ENCODE data around the gene CYP1A2. TPM values are rescaled to one million over a fixed set of nuclear protein-coding genes. Genes with fewer than 3 reads are reported as not detected.
"Not testable (repeated sequence)": the region's sequence is repeated elsewhere in the genome, so short reads cannot be mapped to it uniquely, and the experiment has no call there.

Gene CYP1A2
- total RNA-seq, 1 donor = not detected

DNA sequence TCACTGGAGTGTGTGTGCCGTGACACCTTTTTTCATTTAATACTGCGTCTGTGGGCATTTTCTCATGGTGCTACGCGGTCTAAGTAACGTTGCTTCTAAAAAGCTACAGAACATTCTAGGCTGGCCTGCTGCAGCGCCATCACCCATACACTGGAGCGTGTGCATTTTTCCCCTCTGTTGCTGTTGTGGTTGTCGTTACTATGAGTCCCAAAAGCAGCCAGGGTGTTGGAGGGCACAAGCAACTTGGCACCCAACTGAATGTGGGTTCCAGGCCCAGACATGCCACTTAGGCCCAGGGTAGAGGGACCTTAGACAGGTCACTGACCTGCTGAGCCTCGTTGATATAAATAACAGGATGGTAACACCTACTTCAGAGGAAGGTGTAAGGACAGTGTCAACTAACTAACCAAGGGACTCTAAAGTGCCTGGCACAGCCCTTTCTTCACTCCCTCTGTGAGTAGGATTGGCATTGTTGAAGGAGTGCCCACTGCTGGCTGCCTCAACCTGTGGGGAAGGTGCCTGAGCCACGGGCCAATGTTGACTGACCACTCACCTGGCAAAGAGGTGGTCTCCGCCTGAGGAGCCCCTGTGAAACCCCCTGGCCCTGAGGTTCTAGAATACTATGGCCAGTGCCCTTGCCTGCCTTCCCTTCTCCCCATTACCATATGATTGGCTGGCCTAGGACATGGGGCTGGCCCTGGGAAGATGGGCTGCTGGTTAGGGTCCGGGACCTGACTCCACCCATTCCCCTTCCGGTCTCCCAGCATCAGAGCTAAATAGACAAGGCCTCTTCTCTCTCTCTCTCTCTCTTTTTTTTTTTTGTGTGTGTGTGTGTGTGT lies 36.8 kb downstream of the CYP1A2 start:
- no peak overlapping the region for H3K4me3 ChIP-seq (ENCODE audit: low read depth, low read length)
- TF ChIP-seq, protein P1, sequence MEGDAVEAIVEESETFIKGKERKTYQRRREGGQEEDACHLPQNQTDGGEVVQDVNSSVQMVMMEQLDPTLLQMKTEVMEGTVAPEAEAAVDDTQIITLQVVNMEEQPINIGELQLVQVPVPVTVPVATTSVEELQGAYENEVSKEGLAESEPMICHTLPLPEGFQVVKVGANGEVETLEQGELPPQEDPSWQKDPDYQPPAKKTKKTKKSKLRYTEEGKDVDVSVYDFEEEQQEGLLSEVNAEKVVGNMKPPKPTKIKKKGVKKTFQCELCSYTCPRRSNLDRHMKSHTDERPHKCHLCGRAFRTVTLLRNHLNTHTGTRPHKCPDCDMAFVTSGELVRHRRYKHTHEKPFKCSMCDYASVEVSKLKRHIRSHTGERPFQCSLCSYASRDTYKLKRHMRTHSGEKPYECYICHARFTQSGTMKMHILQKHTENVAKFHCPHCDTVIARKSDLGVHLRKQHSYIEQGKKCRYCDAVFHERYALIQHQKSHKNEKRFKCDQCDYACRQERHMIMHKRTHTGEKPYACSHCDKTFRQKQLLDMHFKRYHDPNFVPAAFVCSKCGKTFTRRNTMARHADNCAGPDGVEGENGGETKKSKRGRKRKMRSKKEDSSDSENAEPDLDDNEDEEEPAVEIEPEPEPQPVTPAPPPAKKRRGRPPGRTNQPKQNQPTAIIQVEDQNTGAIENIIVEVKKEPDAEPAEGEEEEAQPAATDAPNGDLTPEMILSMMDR (IDR thresholded peaks at IDR 0.05; ENCODE audit: insufficient read depth, low read depth, low read length) = no peak
- DNase-seq (ENCODE audit: low read depth) = no peak

DNA sequence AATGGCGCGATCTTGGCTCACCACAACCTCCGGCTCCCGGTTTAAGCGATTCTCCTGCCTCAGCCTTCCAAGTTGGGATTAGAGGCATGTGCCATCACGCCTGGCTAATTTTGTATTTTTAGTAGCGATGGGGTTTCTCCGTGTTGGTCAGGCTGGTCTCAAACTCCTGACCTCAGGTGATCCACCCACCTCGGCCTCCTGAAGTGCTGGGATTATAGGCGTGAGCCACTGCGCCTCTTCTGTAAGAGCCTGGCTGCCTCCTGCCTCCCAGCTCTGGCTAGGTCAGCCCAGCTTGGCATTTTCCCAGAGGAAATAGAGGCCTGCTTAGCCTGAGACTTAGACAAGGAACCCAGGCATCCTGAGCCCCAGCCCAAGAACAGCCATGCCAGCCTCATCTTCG lies 37.4 kb downstream of the CYP1A2 start:
- DNase-seq (ENCODE audit: low read depth); H3K4me3 ChIP-seq (ENCODE audit: low read depth, low read length): not testable (repeated sequence)

DNA sequence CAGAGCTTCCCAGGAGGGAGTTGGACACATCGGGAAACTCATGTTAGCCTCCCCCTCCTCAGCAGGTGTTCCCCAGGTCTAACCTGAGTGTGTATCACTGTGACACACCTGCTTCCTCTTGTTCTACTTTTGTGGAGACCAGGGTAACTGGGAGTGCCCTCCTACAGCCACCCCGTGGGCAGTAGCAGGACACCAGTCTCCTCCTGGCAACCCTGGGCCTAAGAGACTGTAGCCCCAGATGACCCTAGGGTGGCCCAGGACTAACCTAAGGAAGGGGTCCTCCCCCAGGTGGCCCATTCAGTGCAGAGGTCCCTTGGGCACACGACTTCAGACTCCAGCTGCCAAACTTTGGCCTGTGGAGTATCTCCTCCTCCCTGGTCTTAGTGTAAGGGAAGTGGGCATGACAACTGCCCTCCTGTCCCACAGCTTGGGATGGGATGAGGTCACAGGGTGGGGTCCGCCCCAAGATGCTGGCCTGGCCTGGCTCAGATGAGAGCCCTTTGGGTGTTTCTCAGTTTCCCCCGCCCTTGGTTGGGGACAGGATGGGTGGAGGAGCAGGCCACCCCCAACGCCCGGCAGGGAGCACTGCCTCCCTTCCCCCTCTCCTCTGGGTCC lies 38.0 kb downstream of the CYP1A2 start:
- DNase-seq (ENCODE audit: low read depth) = no peak
- H3K4me3 ChIP-seq (ENCODE audit: low read depth, low read length) = no peak overlapping the region
- TF ChIP-seq, protein P1 (IDR thresholded peaks at IDR 0.05; ENCODE audit: insufficient read depth, low read depth, low read length) = no peak

DNA sequence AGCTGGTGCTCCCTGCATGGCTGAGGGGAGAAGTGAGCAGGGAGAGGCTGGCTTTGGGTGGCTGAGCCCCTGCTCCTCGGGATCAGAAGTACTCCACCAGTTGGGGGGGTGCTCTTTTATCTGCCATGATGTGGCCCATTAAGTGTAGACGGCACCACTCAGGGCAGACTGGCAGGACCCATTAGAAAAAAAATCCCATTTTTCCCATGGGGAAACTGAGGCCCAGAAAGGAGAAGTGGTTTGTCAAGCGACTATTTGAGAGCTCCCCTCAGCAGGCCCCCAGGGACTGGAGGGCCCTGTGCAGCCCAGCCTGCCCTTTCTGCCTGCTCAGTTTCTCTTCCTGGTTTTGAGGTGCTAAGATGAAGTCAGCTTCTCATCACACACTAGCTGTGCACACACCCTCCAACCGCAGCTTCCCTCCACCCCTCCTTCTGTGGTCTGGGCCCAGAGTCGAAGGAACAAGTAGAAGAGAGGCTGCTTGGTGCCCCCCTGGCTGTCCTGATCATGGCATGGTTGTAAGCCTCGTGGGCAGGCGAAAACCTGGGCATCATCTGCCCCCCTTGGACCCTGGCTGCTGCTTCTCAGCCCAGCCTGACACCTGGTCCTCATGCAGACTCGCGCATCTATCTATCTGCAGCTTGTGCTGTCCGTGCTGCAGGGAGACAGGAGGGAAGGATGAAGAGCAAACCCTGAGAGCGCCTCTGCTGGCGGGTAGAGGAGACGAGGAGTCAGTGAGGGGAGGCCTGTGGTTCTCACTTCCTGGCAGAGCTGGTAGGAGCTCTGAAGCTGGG lies 38.8 kb downstream of the CYP1A2 start:
- TF ChIP-seq, protein P1 (IDR thresholded peaks at IDR 0.05; ENCODE audit: insufficient read depth, low read depth, low read length) = peak; percentile 65
- peak; percentile 66 for DNase-seq (ENCODE audit: low read depth)
- H3K4me3 ChIP-seq (ENCODE audit: low read depth, low read length) = no peak overlapping the region

DNA sequence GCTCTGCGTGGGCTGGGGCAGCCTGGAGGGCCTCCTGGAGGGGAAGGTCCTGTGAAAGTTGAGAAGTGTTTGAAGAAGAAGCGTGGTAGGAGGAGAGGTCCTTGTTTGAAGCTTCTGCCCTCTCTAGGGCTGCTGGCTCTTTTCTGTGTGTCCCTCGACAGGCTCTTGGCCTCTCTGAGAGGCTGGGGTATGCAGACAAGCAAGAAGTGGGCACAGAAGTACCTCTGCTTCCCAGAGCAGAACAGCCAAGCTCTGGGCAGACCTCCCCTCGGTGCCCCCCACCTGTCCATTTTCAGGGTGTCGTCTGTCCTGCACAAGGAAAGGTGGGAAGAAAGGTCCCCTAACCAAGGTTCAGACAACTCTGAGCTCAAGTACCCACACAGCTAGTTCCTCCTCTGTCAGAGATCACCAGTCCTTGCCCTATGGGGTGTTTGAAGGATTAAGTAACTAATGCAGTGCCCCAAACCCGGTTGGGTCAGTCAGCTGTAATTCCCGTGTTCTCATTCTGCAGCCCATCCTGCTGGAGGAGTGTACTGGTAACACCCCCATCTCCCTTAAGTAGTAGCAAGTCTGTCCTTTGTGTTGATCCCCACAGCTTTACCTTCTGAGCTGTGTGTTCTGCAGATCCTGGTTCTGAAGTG lies 39.5 kb downstream of the CYP1A2 start:
- no peak overlapping the region for H3K4me3 ChIP-seq (ENCODE audit: low read depth, low read length)
- TF ChIP-seq, protein P1 (IDR thresholded peaks at IDR 0.05; ENCODE audit: insufficient read depth, low read depth, low read length) = no peak
- no peak for DNase-seq (ENCODE audit: low read depth)

DNA sequence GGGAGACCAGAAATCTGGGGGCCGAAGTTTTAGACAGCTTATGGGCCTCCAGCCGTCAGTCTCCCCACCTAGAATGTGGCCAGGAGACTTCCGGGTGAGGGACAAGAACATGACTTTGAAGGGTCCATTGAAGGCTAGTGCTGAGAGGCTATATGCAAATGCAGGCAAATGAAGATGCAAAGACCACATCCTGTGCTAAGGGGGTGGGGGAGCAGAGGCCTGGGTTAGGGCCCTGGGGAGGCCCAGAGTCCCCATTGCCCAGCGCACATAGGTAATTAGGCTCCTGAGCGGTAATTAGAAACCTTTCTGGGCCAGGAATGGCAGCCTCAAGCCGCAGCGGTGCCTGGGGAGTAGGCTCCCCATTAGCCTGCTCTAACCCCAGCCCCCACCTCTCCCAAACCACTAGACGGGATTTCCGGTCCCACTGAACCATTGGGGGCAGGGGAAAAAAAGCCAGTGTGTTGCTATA lies 40.1 kb downstream of the CYP1A2 start:
- no peak for DNase-seq (ENCODE audit: low read depth)
- no peak overlapping the region for H3K4me3 ChIP-seq (ENCODE audit: low read depth, low read length)
- TF ChIP-seq, protein P1 (IDR thresholded peaks at IDR 0.05; ENCODE audit: insufficient read depth, low read depth, low read length) = no peak
